HEK293 (cell line): ENCODE results near the gene ATP5F1B.

ENCODE experiments used
- BCL11A ChIP-seq: fragments of 450-650 bp; formaldehyde crosslinking; IDR thresholded peaks from 2 replicates; pipeline ENCODE4 v1.5.1; 2016; ENCODE audit warnings: low read depth, missing biosample characterization, missing genetic modification characterization
- CTCF ChIP-seq: fragments of 450-650 bp; formaldehyde crosslinking; IDR thresholded peaks from 2 replicates; pipeline ENCODE4 v1.5.1; 2016; ENCODE audit warnings: missing biosample characterization, missing genetic modification characterization
- GLIS2 ChIP-seq: fragments of 450-650 bp; formaldehyde crosslinking; IDR thresholded peaks from 2 replicates; pipeline ENCODE4 v1.5.1; 2016; ENCODE audit warnings: missing biosample characterization, missing genetic modification characterization
- PRDM10 ChIP-seq: fragments of 450-650 bp; formaldehyde crosslinking; IDR thresholded peaks from 2 replicates; pipeline ENCODE4 v1.5.1; 2016; ENCODE audit warnings: missing biosample characterization, missing genetic modification characterization
- RBAK ChIP-seq: fragments of 450-650 bp; formaldehyde crosslinking; IDR thresholded peaks from 2 replicates; pipeline ENCODE4 v1.5.1; 2016; ENCODE audit warnings: missing biosample characterization, missing genetic modification characterization
- YY1 ChIP-seq: fragments of 450-650 bp; formaldehyde crosslinking; IDR thresholded peaks from 2 replicates; pipeline ENCODE4 v1.5.1; 2018; ENCODE audit warnings: missing biosample characterization, missing genetic modification characterization
- ZNF18 ChIP-seq: fragments of 450-650 bp; formaldehyde crosslinking; IDR thresholded peaks from 2 replicates; pipeline ENCODE4 v1.5.1; 2016; ENCODE audit warnings: missing biosample characterization, missing genetic modification characterization
- ZNF280D ChIP-seq: fragments of 450-650 bp; formaldehyde crosslinking; IDR thresholded peaks from 2 replicates; pipeline ENCODE4 v1.5.1; 2016; ENCODE audit warnings: missing biosample characterization, missing genetic modification characterization
- ZNF558 ChIP-seq: fragments of 450-650 bp; formaldehyde crosslinking; IDR thresholded peaks from 2 replicates; pipeline ENCODE4 v1.5.1; 2016; ENCODE audit warnings: missing biosample characterization, missing genetic modification characterization
- ZNF639 ChIP-seq: fragments of 450-650 bp; formaldehyde crosslinking; IDR thresholded peaks from 2 replicates; pipeline ENCODE4 v1.5.1; 2016; ENCODE audit warnings: missing biosample characterization, missing genetic modification characterization
- ZNF704 ChIP-seq: fragments of 450-650 bp; formaldehyde crosslinking; IDR thresholded peaks from 2 replicates; pipeline ENCODE4 v1.5.1; 2016; ENCODE audit warnings: missing biosample characterization, missing genetic modification characterization
- ZNF777 ChIP-seq: fragments of 450-650 bp; formaldehyde crosslinking; IDR thresholded peaks from 2 replicates; pipeline ENCODE4 v1.5.1; 2017; ENCODE audit warnings: missing biosample characterization, missing genetic modification characterization, borderline replicate concordance

GRCh38 chr12:56657416-56658379 lies 11.9 kb upstream of the ATP5F1B start:
- TF ChIP-seq GLIS2 (no peak), PRDM10 (tag by site-specific recombination) (no peak), ZNF777 (tag by site-specific recombination) (no peak), CTCF (no peak), ZNF18 (no peak), ZNF639 (no peak), ZNF280D (tag by site-specific recombination) (no peak), BCL11A (tag by site-specific recombination) (no peak), YY1 (tag by site-specific recombination) (no peak), RBAK (tag by site-specific recombination) (no peak), ZNF704 (tag by site-specific recombination) (no peak), ZNF558 (tag by site-specific recombination) (no peak)
